Hepatocyte (in vitro differentiated cells): Measurements from ENCODE around the gene C19orf85. TPM values are rescaled to one million over a fixed set of nuclear protein-coding genes. Genes with fewer than 3 reads are reported as not detected.

Experiments used
- DNase-seq: peaks from one replicate; pipeline ENCODE4 v3.0.0-alpha.2; 2016; ENCODE audit warnings: low spot score
- H2AFZ ChIP-seq: fragments of 200-600 bp; sonication (generic); 2 replicates; pipeline ENCODE4 v1.6.0; 2016; ENCODE audit warnings: antibody characterized with exemption, mild to moderate bottlenecking
- H3K27ac ChIP-seq: fragments of 200-600 bp; sonication (generic); 2 replicates; pipeline ENCODE4 v1.5.1; 2016; ENCODE audit warnings: mild to moderate bottlenecking
- H3K27me3 ChIP-seq: fragments of 200-600 bp; sonication (generic); 2 replicates; pipeline ENCODE4 v1.6.1; 2016
- H3K36me3 ChIP-seq: fragments of 200-600 bp; sonication (generic); replicated peaks from 2 replicates; pipeline ENCODE4 v1.5.1; 2016; ENCODE audit warnings: low read depth; ENCODE audit not compliant: insufficient read depth
- H3K4me1 ChIP-seq: fragments of 200-600 bp; sonication (generic); 2 replicates; pipeline ENCODE4 v1.5.1; 2016; ENCODE audit warnings: mild to moderate bottlenecking, moderate library complexity; ENCODE audit not compliant: insufficient read depth
- H3K4me2 ChIP-seq: fragments of 200-600 bp; sonication (generic); 2 replicates; pipeline ENCODE4 v1.6.0; 2016
- H3K4me3 ChIP-seq: fragments of 200-600 bp; sonication (generic); 2 replicates; pipeline ENCODE4 v1.5.1; 2016; ENCODE audit warnings: mild to moderate bottlenecking
- H3K79me2 ChIP-seq: fragments of 200-600 bp; sonication (generic); 2 replicates; pipeline ENCODE4 v1.6.0; 2017; ENCODE audit warnings: mild to moderate bottlenecking
- H3K9me2 ChIP-seq: fragments of 200-600 bp; sonication (generic); replicated peaks from 2 replicates; pipeline ENCODE4 v1.6.0; 2017; ENCODE audit warnings: mild to moderate bottlenecking; ENCODE audit not compliant: insufficient read depth
- H3K9me3 ChIP-seq: fragments of 200-600 bp; sonication (generic); 2 replicates; pipeline ENCODE4 v1.5.1; 2016; ENCODE audit warnings: low read depth, mild to moderate bottlenecking
- H4K20me1 ChIP-seq: fragments of 200-600 bp; sonication (generic); 2 replicates; pipeline ENCODE4 v1.6.0; 2016; ENCODE audit warnings: mild to moderate bottlenecking; ENCODE audit not compliant: insufficient read depth, poor library complexity, severe bottlenecking
- EZH2 ChIP-seq: fragments of 200-600 bp; sonication (generic); IDR thresholded peaks from 2 replicates; pipeline ENCODE4 v1.6.1; 2016; ENCODE audit warnings: antibody characterized with exemption, mild to moderate bottlenecking, borderline replicate concordance
- EZH2phosphoT487 ChIP-seq: fragments of 200-600 bp; sonication (generic); IDR thresholded peaks from one replicate; pipeline ENCODE4 v1.6.1; 2018; ENCODE audit warnings: antibody characterized with exemption, mild to moderate bottlenecking, low read depth, moderate library complexity; ENCODE audit not compliant: unreplicated experiment, severe bottlenecking
- WGBS: methylation state at CpG from one replicate; pipeline ENCODE4 v1.1.6; 2016; ENCODE audit warnings: low lambda C conversion rate; ENCODE audit errors: missing lambda C conversion rate; 5-methylcytosine and 5-hydroxymethylcytosine counted together
- polyA plus RNA-seq: library from polyadenylated mRNA; unstranded; fragments of >200 nt; fragmentation: Nextera tagmentation; extraction: Ambion mirVana; gene quantifications from 2 replicates; pipeline ENCODE4 v1.2.1, GENCODE V29; 2016
- total RNA-seq: library from RNA; depleted of rRNA; stranded (reverse); fragments of >200 nt; gene quantifications from 2 replicates; pipeline ENCODE4 v1.2.3, GENCODE V29; 2014
- TF ChIP-seq, protein P1 (sequence below): fragments of 200-600 bp; sonication (generic); IDR thresholded peaks from 2 replicates; pipeline ENCODE4 v1.5.1; 2016; ENCODE audit warnings: antibody characterized with exemption, mild to moderate bottlenecking; ENCODE audit not compliant: poor library complexity

The C19orf85 gene
- total and polyA plus RNA-seq, 2 experiments from 2014 or later = not detected

DNA sequence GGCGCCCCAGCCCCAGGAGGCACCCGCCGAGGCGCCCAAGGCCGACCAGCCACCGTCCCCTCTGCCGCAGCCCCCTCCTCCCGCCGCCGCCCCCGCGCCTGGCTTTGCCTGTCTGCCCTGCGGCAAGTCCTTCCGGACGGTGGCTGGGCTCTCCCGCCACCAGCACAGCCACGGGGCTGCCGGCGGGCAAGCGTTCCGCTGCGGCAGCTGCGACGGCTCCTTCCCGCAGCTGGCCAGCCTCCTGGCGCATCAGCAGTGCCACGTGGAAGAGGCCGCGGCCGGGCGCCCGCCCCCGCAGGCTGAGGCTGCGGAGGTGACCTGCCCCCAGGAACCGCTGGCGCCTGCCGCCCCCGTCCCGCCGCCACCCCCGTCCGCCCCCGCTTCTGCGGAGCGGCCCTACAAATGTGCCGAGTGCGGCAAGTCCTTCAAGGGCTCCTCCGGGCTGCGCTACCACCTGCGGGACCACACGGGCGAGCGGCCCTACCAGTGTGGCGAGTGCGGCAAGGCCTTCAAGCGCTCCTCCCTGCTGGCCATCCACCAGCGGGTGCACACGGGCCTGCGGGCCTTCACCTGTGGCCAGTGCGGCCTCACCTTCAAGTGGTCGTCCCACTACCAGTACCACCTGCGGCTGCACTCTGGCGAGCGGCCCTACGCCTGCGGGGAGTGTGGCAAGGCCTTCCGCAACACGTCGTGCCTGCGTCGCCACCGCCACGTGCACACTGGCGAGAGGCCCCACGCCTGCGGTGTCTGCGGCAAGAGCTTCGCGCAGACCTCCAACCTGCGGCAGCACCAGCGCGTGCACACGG is 17.8 kb upstream of the C19orf85 start:
- Histone ChIP-seq H4K20me1 (no peaks in the 10 kb centered on the region), H3K27ac (no peak overlapping the region), H3K36me3 (no peaks in the 10 kb centered on the region), H3K4me2 (no peak overlapping the region), H3K9me3 (no peaks in the 10 kb centered on the region), H2AFZ (no peak overlapping the region), H3K27me3 (no peaks in the 10 kb centered on the region), H3K4me3 (no peak overlapping the region), H3K79me2 (peaks cover 25% of the 10 kb centered on the region), H3K4me1 (peaks cover 26% of the 10 kb centered on the region), H3K9me2 (no peaks in the 10 kb centered on the region)
- no peak for DNase-seq
- WGBS = 98% methylated on average over 41 of the region's 83 CpGs
- TF ChIP-seq, protein P1, sequence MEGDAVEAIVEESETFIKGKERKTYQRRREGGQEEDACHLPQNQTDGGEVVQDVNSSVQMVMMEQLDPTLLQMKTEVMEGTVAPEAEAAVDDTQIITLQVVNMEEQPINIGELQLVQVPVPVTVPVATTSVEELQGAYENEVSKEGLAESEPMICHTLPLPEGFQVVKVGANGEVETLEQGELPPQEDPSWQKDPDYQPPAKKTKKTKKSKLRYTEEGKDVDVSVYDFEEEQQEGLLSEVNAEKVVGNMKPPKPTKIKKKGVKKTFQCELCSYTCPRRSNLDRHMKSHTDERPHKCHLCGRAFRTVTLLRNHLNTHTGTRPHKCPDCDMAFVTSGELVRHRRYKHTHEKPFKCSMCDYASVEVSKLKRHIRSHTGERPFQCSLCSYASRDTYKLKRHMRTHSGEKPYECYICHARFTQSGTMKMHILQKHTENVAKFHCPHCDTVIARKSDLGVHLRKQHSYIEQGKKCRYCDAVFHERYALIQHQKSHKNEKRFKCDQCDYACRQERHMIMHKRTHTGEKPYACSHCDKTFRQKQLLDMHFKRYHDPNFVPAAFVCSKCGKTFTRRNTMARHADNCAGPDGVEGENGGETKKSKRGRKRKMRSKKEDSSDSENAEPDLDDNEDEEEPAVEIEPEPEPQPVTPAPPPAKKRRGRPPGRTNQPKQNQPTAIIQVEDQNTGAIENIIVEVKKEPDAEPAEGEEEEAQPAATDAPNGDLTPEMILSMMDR = no peak
- no peak for TF ChIP-seq EZH2phosphoT487
- no peak for TF ChIP-seq EZH2

DNA sequence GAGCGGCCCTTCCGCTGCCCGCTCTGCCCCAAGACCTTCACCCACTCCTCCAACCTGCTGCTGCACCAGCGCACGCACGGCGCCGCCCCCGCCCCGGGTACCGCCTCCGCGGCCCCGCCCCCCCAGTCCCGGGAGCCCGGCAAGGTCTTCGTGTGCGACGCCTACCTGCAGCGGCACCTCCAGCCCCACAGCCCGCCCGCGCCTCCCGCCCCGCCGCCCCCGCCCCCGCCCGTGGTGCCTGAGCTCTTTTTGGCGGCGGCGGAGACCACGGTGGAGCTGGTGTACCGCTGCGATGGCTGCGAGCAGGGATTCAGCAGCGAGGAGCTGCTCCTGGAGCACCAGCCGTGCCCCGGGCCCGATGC is 17.2 kb upstream of the C19orf85 start:
- Histone ChIP-seq H3K9me3 (no peaks in the 10 kb centered on the region), H3K4me2 (no peak overlapping the region), H4K20me1 (no peaks in the 10 kb centered on the region), H2AFZ (no peak overlapping the region), H3K36me3 (no peaks in the 10 kb centered on the region), H3K9me2 (no peaks in the 10 kb centered on the region), H3K4me3 (no peak overlapping the region), H3K4me1 (peaks cover 20% of the 10 kb centered on the region), H3K27me3 (no peaks in the 10 kb centered on the region), H3K79me2 (peaks cover 28% of the 10 kb centered on the region), H3K27ac (no peak overlapping the region)
- DNase-seq = no peak
- TF ChIP-seq EZH2 (no peak), EZH2phosphoT487 (no peak)
- TF ChIP-seq, protein P1 = no peak
- 81% methylated on average over 7 of the region's 40 CpGs for WGBS

DNA sequence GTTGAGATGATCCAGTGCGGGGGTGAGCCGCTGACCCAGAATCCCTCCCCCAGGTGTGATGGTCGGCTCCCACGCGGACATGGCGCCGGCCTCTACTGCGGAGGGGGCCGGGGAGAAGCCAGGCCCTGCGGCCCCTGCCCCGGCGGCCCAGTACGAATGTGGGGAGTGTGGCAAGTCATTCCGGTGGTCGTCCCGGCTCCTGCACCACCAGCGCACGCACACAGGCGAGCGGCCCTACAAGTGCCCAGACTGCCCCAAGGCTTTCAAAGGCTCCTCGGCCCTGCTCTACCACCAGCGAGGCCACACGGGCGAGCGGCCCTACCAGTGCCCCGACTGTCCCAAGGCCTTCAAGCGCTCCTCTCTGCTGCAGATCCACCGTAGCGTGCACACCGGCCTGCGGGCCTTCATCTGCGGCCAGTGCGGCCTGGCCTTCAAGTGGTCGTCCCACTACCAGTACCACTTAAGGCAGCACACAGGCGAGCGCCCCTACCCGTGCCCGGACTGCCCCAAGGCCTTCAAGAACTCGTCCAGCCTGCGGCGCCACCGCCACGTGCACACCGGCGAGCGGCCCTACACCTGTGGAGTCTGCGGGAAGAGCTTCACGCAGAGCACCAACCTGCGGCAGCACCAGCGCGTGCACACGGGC is 16.7 kb upstream of the C19orf85 start:
- H3K4me3 ChIP-seq = no peak overlapping the region
- no peak for DNase-seq
- H3K36me3 ChIP-seq = no peaks in the 10 kb centered on the region
- H3K9me2 ChIP-seq = no peaks in the 10 kb centered on the region
- no peak overlapping the region for H2AFZ ChIP-seq
- no peak overlapping the region for H3K27ac ChIP-seq
- 97% methylated on average over 50 of the region's 52 CpGs for WGBS
- no peak overlapping the region for H3K4me2 ChIP-seq
- H3K27me3 ChIP-seq = no peaks in the 10 kb centered on the region
- H4K20me1 ChIP-seq = no peaks in the 10 kb centered on the region
- TF ChIP-seq EZH2 = no peak
- no peak for TF ChIP-seq EZH2phosphoT487
- TF ChIP-seq, protein P1 = no peak
- H3K4me1 ChIP-seq = peaks cover 17% of the 10 kb centered on the region
- H3K9me3 ChIP-seq = no peaks in the 10 kb centered on the region
- peaks cover 28% of the 10 kb centered on the region for H3K79me2 ChIP-seq
